ENCODE data around the gene OR1D2. TPM values are rescaled to one million over a fixed set of nuclear protein-coding genes. Genes with fewer than 3 reads are reported as not detected.

OR1D2 gene
- total and polyA plus RNA-seq, 8 donors, result not detected

DNA sequence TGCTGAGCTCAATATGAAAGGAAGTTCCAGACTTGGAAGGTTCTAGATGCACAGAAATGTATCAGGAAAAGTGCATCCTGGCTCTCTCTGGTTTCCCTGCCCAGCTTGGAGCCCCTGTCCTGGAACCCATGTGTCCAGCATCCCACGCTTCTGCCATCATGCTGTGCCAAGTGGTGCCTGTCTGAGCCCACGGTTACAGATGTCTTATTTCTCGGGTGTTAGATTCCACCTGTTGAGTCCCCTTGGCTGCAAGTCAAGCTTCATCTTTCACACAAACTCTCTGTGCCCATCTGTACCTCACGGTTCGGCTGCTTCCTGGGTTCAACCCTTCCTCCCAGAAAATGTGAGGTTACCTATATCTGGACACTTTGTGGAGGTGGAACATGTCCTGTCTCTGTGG is 63.3 kb downstream of the OR1D2 start:
- intact Hi-C loops (cut with DNase I; ENCODE audit: low total_unique reads), result no loop called here
- WGBS, 5 donors, result 66 to 88% (median 78%) methylated on average over 5 of the region's 5 CpGs
- Histone ChIP-seq H3K9me3 (peaks cover 7 to 15% (median 13%) of the 10 kb centered on the region in 4 donors), H3K4me1 (no peaks in the 10 kb centered on the region), H3K36me3 (no peaks in the 10 kb centered on the region), H3K4me3 (no peak overlapping the region), H3K27me3 (peaks cover 0 to 31% (median 0%) of the 10 kb centered on the region in 3 donors), H3K27ac (no peak overlapping the region)
- no peak for DNase-seq
- TF ChIP-seq, protein P1, sequence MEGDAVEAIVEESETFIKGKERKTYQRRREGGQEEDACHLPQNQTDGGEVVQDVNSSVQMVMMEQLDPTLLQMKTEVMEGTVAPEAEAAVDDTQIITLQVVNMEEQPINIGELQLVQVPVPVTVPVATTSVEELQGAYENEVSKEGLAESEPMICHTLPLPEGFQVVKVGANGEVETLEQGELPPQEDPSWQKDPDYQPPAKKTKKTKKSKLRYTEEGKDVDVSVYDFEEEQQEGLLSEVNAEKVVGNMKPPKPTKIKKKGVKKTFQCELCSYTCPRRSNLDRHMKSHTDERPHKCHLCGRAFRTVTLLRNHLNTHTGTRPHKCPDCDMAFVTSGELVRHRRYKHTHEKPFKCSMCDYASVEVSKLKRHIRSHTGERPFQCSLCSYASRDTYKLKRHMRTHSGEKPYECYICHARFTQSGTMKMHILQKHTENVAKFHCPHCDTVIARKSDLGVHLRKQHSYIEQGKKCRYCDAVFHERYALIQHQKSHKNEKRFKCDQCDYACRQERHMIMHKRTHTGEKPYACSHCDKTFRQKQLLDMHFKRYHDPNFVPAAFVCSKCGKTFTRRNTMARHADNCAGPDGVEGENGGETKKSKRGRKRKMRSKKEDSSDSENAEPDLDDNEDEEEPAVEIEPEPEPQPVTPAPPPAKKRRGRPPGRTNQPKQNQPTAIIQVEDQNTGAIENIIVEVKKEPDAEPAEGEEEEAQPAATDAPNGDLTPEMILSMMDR (IDR thresholded peaks at IDR 0.05), result no peak
- TF ChIP-seq POLR2A (IDR thresholded peaks at IDR 0.05), result no peak
- TF ChIP-seq POLR2AphosphoS5 (IDR thresholded peaks at IDR 0.05), result no peak
- no peak for TF ChIP-seq EP300 (IDR thresholded peaks at IDR 0.05)

DNA sequence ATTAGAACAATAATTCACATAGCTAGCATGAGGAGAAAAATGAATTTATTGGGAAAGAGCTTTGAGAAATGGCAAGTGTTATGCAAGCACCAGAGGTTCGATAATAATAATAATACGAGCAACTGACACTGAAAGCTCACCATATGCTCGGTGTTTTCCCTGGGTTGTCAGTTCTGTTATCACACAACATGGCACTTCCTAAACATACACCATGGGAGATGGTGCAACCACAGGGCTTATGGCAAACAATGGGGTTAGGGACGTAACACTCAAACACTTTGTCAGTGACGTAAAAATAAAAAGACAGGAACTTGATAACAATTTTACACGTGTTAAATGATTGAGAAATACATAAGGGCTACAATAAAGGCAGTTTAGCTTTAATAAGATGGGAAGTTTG is 64.5 kb downstream of the OR1D2 start:
- H3K4me1 ChIP-seq, result no peaks in the 10 kb centered on the region
- WGBS, 5 donors, result 29 to 43% (median 33%) methylated on average over 6 of the region's 6 CpGs
- peaks cover 0 to 8% (median 0%) of the 10 kb centered on the region in 4 donors for H3K36me3 ChIP-seq
- H3K27me3 ChIP-seq, result peaks cover 0 to 31% (median 0%) of the 10 kb centered on the region in 3 donors
- TF ChIP-seq POLR2AphosphoS5 (IDR thresholded peaks at IDR 0.05) (no peak), POLR2A (IDR thresholded peaks at IDR 0.05) (no peak), EP300 (IDR thresholded peaks at IDR 0.05) (no peak)
- TF ChIP-seq, protein P1 (IDR thresholded peaks at IDR 0.05), result no peak
- no peak for DNase-seq
- H3K27ac ChIP-seq, result no peak overlapping the region
- peaks cover 7 to 15% (median 13%) of the 10 kb centered on the region in 4 donors for H3K9me3 ChIP-seq
- intact Hi-C loops (cut with DNase I; ENCODE audit: low total_unique reads), result no loop called here
- H3K4me3 ChIP-seq, result no peak overlapping the region

DNA sequence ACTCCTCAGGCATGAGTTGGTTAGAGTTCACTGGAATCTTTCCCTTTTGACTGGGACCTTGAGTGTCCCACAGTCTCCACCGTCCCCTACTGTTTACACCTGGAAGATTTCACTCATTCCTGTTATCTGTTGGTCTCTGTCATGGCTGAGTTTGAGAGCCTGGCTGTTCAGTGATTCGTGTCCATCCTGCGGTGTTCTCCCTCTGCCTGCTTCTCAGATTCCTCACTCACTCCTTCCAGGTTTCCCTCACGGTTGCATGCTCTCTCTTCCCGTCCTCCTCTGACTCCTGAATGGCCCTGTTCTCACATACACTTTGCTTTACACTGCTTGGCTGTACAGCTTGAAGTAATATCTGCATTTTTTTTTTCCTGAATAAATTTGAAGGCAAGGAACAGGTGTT is 65.3 kb downstream of the OR1D2 start:
- WGBS, 5 donors, result 35 to 48% (median 39%) methylated on average over 5 of the region's 5 CpGs
- DNase-seq, result no peak
- intact Hi-C loops (cut with DNase I; ENCODE audit: low total_unique reads), result no loop called here

More for the DNA sequence above, 65.3 kb downstream of the OR1D2 start:
- Histone ChIP-seq H3K27me3 (peaks cover 0 to 31% (median 0%) of the 10 kb centered on the region in 3 donors), H3K4me3 (no peak overlapping the region), H3K27ac (no peak overlapping the region), H3K4me1 (no peaks in the 10 kb centered on the region), H3K9me3 (peaks cover 5 to 8% (median 6%) of the 10 kb centered on the region in 4 donors), H3K36me3 (peaks cover 0 to 16% (median 3%) of the 10 kb centered on the region in 4 donors)
- TF ChIP-seq, protein P1 (IDR thresholded peaks at IDR 0.05), result no peak

Other genes with a start within 250 kb of the OR1D2 start
- not detected for gene OR1D5, start 40.8 kb downstream of the OR1D2 start, total RNA-seq
- gene OR1D5, start 40.8 kb downstream of the OR1D2 start, polyA plus RNA-seq, result not detected
- gene OR1G1, start 23.1 kb upstream of the OR1D2 start, total RNA-seq, result not detected
- gene OR1G1, start 23.1 kb upstream of the OR1D2 start, polyA plus RNA-seq, result not detected
- gene OR1A2, start 93.1 kb upstream of the OR1D2 start, total RNA-seq, result not detected
- gene OR1A2, start 93.1 kb upstream of the OR1D2 start, polyA plus RNA-seq, result not detected
- not detected for gene OR1A1, start 103.2 kb upstream of the OR1D2 start, total RNA-seq
- not detected for gene OR1A1, start 103.2 kb upstream of the OR1D2 start, polyA plus RNA-seq
- not detected for gene OR3A1, start 193.9 kb upstream of the OR1D2 start, total RNA-seq
- not detected for gene OR3A1, start 193.9 kb upstream of the OR1D2 start, polyA plus RNA-seq

Measured in stomach (tissue), 9 donors.